ENCODE results near the gene ADAM15. TPM values are rescaled to one million over a fixed set of nuclear protein-coding genes. Genes with fewer than 3 reads are reported as not detected.

Gene ADAM15
- total and polyA plus RNA-seq, 2 of the 8 experiments (the other 6 are each of a cell fraction or from before 2014, with no cell fraction given), result 32.9 to 37.6 TPM

GRCh38 chr1:155075535-155075934 is 24.4 kb downstream of the ADAM15 start:
- Histone ChIP-seq H3K27ac (ENCODE audit: low read depth, low read length) (no peak overlapping the region), H2BK5ac (ENCODE audit: low read depth, low read length) (no peak overlapping the region), H2BK15ac (ENCODE audit: low read length) (no peak overlapping the region), H2BK120ac (replicated peaks; ENCODE audit: low read depth, low read length) (no peak overlapping the region), H3K36me3 (ENCODE audit: control insufficient read depth in 2 of 4, insufficient read depth in 4 of 4, low read length in 3 of 4) (no peaks in the 10 kb centered on the region), H4K91ac (replicated peaks; ENCODE audit: insufficient read length, low read length) (no peak overlapping the region), H3K18ac (ENCODE audit: extremely low read depth, low read length) (no peak overlapping the region), H3K9me3 (ENCODE audit: insufficient read depth in 2 of 2, low read depth in 1 of 2, low read length in 1 of 2) (no peaks in the 10 kb centered on the region), H2AK5ac (ENCODE audit: low read depth, low read length) (no peak overlapping the region), H2BK12ac (ENCODE audit: low read depth, low read length) (no peak overlapping the region), H3K56ac (replicated peaks; ENCODE audit: insufficient read length, low read depth, low read length) (no peak overlapping the region), H3K23me2 (ENCODE audit: low read depth, low read length) (peaks cover 16% of the 10 kb centered on the region), H2AFZ (ENCODE audit: low read length) (no peak overlapping the region), H4K8ac (ENCODE audit: extremely low read depth, insufficient read depth, low read length) (no peak overlapping the region; the same call in 1 of the 2 replicates), H3K4ac (replicated peaks; ENCODE audit: insufficient read length, low read depth, low read length) (no peak overlapping the region), H3K4me3 (ENCODE audit: extremely low read depth in 1 of 4, insufficient read depth in 2 of 4, low read depth in 3 of 4, low read length in 4 of 4) (no peak overlapping the region), H3K4me1 (replicated peaks in 1 of 4; ENCODE audit: control insufficient read depth in 3 of 4, insufficient read depth in 4 of 4, low read length in 3 of 4) (peaks cover 4 to 28% (median 16%) of the 10 kb centered on the region in 4 experiments), H3K79me1 (ENCODE audit: low read depth, low read length) (no peaks in the 10 kb centered on the region), H3K23ac (ENCODE audit: insufficient read length) (no peak overlapping the region), H4K20me1 (replicated peaks in 1 of 2; ENCODE audit: control insufficient read depth in 1 of 2, insufficient read depth in 2 of 2, low read length in 2 of 2) (peaks cover 2 to 7% of the 10 kb centered on the region in 2 experiments), H3K14ac (ENCODE audit: insufficient read length) (no peak overlapping the region), H3K4me2 (ENCODE audit: insufficient read depth in 1 of 2, low read depth in 2 of 2, low read length in 2 of 2) (no peak overlapping the region), H2BK20ac (ENCODE audit: low read length) (no peak overlapping the region), H3K27me3 (replicated peaks in 1 of 4; ENCODE audit: control insufficient read depth in 3 of 4, extremely low read depth in 1 of 4, insufficient read depth in 3 of 4, low read length in 3 of 4) (peaks cover 16 to 29% (median 28%) of the 10 kb centered on the region in 4 experiments), H4K5ac (ENCODE audit: insufficient read length, low read depth, low read length) (no peak overlapping the region), H3K79me2 (ENCODE audit: control insufficient read depth in 1 of 2, insufficient read depth in 2 of 2, low read length in 2 of 2) (no peaks in the 10 kb centered on the region), H3K9ac (replicated peaks in 1 of 4; ENCODE audit: extremely low read depth in 1 of 4, low read depth in 3 of 4, low read length in 3 of 4) (no peak overlapping the region)
- DNase-seq (ENCODE audit: low read depth in 1 of 2, low spot score in 2 of 2) (no peak), FAIRE-seq (no peak)
- POLR2A ChIA-PET (ENCODE audit: partially characterized antibody), result interaction anchor here (0.7 to 1.9 kb wide), 5 partner anchors 8 to 118 kb away, joined by 3 to 5 read pairs (median 5); partner anchors contain the start of genes ADAM15 and EFNA4
- 64% methylated on average over 5 of the region's 5 CpGs; no CpG with 5 or more reads in 1 of the 2 experiments for WGBS, 2 experiments (ENCODE audit: extremely low coverage in 1 of 2, insufficient coverage in 1 of 2, insufficient read length in 1 of 2, insufficient replicate concordance in 2 of 2, low coverage in 1 of 2, low lambda C conversion rate in 2 of 2, missing lambda C conversion rate in 1 of 2)
- TF ChIP-seq RFX5 (IDR thresholded peaks at IDR 0.05; ENCODE audit: borderline replicate concordance, low read depth, low read length) (no peak), TEAD4 (IDR thresholded peaks at IDR 0.05; ENCODE audit: low read depth, low read length) (no peak), SUZ12 (IDR thresholded peaks at IDR 0.05; ENCODE audit: low read length) (0 out of 2 replicates have a peak, but pooled peaks have one; percentile 8), NRF1 (IDR thresholded peaks at IDR 0.05; ENCODE audit: low read depth, low read length) (no peak), MAX (IDR thresholded peaks at IDR 0.05) (no peak)
- CTCF ChIA-PET (ENCODE audit: partially characterized antibody), result interaction anchor here (1.2 to 33.9 kb wide), 7 partner anchors 10 to 176 kb away, joined by 3 to 907 read pairs (median 6); partner anchors contain the start of genes ADAM15, EFNA4 and KRTCAP2

Data from H1 (cell line).